ENCODE measurements around the gene CNTFR. TPM values are rescaled to one million over a fixed set of nuclear protein-coding genes. Genes with fewer than 3 reads are reported as not detected.

Gene CNTFR
- total RNA-seq, 1 donor from 2014 or later = 8.6 TPM

- H3K36me3 Mint-ChIP-seq = no peaks in the 10 kb centered on the region
Measured at GRCh38 chr9:34592895-34593601, 3.5 kb upstream of the CNTFR start.

GRCh38 chr9:34591917-34592866, 2.7 kb upstream of the CNTFR start:
- H3K4me1 Mint-ChIP-seq = peaks cover 43% of the 10 kb centered on the region
- Histone ChIP-seq H3K36me3 (no peaks in the 10 kb centered on the region), H3K4me2 (peak overlapping the region; percentile 69), H3F3A (ENCODE audit: low read depth) (peaks cover 28% of the 10 kb centered on the region), H3K27me3 (peaks cover 89% of the 10 kb centered on the region), H3K79me2 (ENCODE audit: low read depth) (peaks cover 5% of the 10 kb centered on the region), H4K20me1 (ENCODE audit: low read depth) (peaks cover 30% of the 10 kb centered on the region), H3K9me3 (ENCODE audit: low read depth) (no peaks in the 10 kb centered on the region), H3K27ac (no peak overlapping the region), H3K4me3 (no peak overlapping the region), H3K4me1 (peaks cover 28% of the 10 kb centered on the region), H3K9ac (no peak overlapping the region), H2AFZ (replicated peaks) (no peak overlapping the region)
- no peaks in the 10 kb centered on the region for H3K9me3 Mint-ChIP-seq
- no peak for DNase-seq (ENCODE audit: low spot score)
- H3K4me3 Mint-ChIP-seq = peak overlapping the region; percentile 39
- TF ChIP-seq EZH2 (IDR thresholded peaks at IDR 0.05) (no peak), EZH2phosphoT487 (IDR thresholded peaks at IDR 0.05) (no peak), CTCF (IDR thresholded peaks at IDR 0.05) (no peak)
- no peak overlapping the region for H3K27ac Mint-ChIP-seq
- H3K36me3 Mint-ChIP-seq = no peaks in the 10 kb centered on the region
- peaks cover 26% of the 10 kb centered on the region for H3K27me3 Mint-ChIP-seq (ENCODE audit: insufficient read depth, low read depth)

More at GRCh38 chr9:34592895-34593601, 3.5 kb upstream of the CNTFR start:
- Histone ChIP-seq H3K4me3 (peak overlapping the region; percentile 31), H3K36me3 (no peaks in the 10 kb centered on the region), H2AFZ (replicated peaks) (no peak overlapping the region), H3K27me3 (peaks cover 83% of the 10 kb centered on the region), H3K4me1 (peaks cover 25% of the 10 kb centered on the region), H3K27ac (no peak overlapping the region), H3K79me2 (ENCODE audit: low read depth) (peaks cover 5% of the 10 kb centered on the region), H4K20me1 (ENCODE audit: low read depth) (peaks cover 21% of the 10 kb centered on the region), H3F3A (ENCODE audit: low read depth) (peaks cover 27% of the 10 kb centered on the region), H3K4me2 (peak overlapping the region; percentile 69), H3K9me3 (ENCODE audit: low read depth) (no peaks in the 10 kb centered on the region), H3K9ac (no peak overlapping the region)
- peaks cover 26% of the 10 kb centered on the region for H3K27me3 Mint-ChIP-seq (ENCODE audit: insufficient read depth, low read depth)
- no peaks in the 10 kb centered on the region for H3K9me3 Mint-ChIP-seq
- H3K27ac Mint-ChIP-seq = no peak overlapping the region
- peak overlapping the region; percentile 57 for H3K4me3 Mint-ChIP-seq
- H3K4me1 Mint-ChIP-seq = peaks cover 36% of the 10 kb centered on the region
- TF ChIP-seq EZH2phosphoT487 (IDR thresholded peaks at IDR 0.05) (no peak), EZH2 (IDR thresholded peaks at IDR 0.05) (no peak), CTCF (IDR thresholded peaks at IDR 0.05) (no peak)
- DNase-seq (ENCODE audit: low spot score) = peak; percentile 76

- peak; percentile 93 for DNase-seq (ENCODE audit: low spot score)
- no peak overlapping the region for H2AFZ ChIP-seq (replicated peaks)
- Mint-ChIP-seq H3K4me3 (no peak overlapping the region), H3K4me1 (peaks cover 51% of the 10 kb centered on the region), H3K27me3 (ENCODE audit: insufficient read depth, low read depth) (peaks cover 26% of the 10 kb centered on the region), H3K36me3 (no peaks in the 10 kb centered on the region), H3K9me3 (no peaks in the 10 kb centered on the region), H3K27ac (no peak overlapping the region)
- peak overlapping the region; percentile 86 for H3K4me3 ChIP-seq
- peak; percentile 82 for TF ChIP-seq CTCF (IDR thresholded peaks at IDR 0.05)
- peak; percentile 92 for TF ChIP-seq EZH2phosphoT487 (IDR thresholded peaks at IDR 0.05)
- TF ChIP-seq EZH2 (IDR thresholded peaks at IDR 0.05) = peak; percentile 97
- no peaks in the 10 kb centered on the region for H3K36me3 ChIP-seq
- H3K9ac ChIP-seq = no peak overlapping the region
- H3K79me2 ChIP-seq (ENCODE audit: low read depth) = peaks cover 5% of the 10 kb centered on the region
- H3K4me1 ChIP-seq = peaks cover 29% of the 10 kb centered on the region
- H3F3A ChIP-seq (ENCODE audit: low read depth) = peaks cover 28% of the 10 kb centered on the region
- no peak overlapping the region for H3K27ac ChIP-seq
- peaks cover 38% of the 10 kb centered on the region for H4K20me1 ChIP-seq (ENCODE audit: low read depth)
- H3K9me3 ChIP-seq (ENCODE audit: low read depth) = no peaks in the 10 kb centered on the region
- H3K4me2 ChIP-seq = peak overlapping the region; percentile 84
- H3K27me3 ChIP-seq = peaks cover 91% of the 10 kb centered on the region
Measured at GRCh38 chr9:34591248-34591916, 1.9 kb upstream of the CNTFR start.

All from neural progenitor cell (in vitro differentiated cells).